GM18526 (cell line): ENCODE data around the gene COL18A1.

Source experiments
- POLR2A ChIP-seq: IDR thresholded peaks from 3 replicates; pipeline ENCODE4 v1.6.1; 2011; ENCODE audit not compliant: insufficient read length; ENCODE audit errors: extremely low read depth

COL18A1 gene

DNA sequence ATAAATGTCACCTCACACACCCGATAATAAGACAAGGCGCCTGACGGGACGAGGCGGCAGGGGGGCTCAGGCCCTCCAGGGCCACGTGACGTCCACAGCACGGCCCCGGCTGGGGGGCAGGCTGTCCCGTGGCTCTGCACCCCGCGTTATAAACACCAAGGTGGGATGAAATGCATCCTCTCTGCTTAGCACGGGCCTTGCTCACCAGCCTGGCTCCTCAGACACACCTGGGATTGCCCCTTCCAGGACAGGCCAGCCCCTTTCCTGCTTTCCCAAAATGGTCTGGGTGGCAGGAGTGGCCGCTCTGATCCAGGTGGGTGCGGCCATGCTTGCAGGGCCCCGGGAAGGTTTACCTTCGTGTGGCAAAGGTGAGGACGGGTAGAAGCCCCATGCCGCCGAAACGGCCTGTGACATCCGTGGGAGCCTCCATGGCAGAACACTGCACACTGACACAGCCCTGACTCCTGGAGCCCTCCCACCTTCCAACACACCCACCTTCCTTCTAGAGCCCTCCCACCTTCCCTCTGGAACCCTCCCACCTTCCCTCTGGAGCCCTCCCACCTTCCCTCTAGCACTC lies 101.4 kb downstream of the COL18A1 start:
- no peak for TF ChIP-seq POLR2A

DNA sequence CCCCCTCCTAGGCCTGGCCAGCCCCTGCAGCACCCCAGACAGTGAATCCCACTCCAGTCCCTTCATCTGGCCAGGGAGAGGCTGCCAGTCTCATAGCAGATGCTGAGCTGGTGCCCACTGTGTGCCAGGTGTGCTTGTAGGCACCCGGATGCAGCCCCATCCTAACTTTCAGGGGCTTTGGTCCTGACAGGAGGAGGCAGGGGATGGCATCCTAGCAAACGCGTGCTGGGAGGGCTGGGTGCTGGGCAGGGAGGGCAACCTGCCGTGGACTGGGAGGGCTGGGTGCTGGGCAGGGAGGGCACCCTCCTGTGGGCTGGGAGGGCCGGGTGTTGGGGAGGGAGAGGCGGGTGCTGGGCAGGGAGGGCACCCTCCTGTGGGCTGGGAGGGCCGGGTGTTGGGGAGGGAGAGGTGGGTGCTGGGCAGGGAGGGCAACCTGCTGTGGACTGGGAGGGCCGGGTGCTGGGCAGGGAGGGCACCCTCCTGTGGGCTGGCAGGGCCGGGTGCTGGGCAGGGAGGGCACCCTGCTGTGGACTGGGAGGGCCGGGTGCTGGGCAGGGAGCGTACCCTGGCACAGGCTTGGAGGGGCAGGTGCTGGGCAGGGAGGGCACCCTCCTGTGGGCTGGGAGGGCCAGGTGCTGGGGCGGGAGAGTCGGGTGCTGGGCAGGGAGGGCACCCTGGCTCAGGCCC lies 102.0 kb downstream of the COL18A1 start:
- TF ChIP-seq POLR2A, result no peak

DNA sequence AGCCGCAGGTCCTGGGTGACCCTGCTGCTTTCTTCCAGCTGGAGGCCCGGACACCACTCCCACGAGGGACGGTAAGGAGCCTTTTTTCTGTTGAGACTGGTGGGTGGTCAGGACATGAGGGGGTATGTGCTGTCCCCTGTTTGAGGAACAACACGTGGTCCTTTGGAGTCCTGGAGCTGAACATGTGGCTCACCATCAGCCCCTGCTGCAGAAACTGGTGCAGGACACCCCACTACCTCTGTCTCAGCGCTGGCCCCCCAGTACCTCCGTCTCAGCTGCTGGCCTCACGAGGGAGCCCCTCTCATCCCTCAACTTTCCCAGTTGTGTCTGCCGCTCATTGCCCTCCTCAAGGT lies 102.5 kb downstream of the COL18A1 start:
- no peak for TF ChIP-seq POLR2A

DNA sequence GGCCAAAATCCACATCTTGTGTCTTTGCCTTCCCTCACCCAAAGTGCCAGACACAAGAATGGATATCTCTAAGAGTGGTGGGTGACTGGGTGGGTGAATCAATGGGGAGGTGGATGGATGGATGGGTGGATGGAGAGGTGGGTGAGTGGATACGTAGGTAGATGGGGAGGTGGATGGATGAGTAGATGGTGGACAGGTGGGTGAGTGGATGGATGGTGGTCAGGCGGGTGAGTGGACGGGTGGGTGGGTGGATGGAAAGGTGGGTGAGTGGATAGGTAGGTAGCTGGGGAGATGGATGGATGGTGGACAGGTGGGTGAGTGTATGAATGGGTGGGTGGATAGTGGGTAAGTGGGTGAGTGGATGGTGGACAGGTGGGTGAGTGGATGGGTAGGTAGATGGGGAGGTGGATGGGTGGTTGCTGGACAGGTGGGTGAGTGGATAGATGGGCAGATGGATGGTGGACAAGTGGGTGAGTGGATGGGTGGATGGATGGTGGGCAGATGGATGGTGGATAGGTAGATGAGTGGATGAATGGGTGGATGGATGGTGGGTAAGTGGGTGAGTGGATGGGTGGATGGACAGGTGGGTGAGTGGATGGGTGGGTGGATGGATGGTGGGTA lies 103.0 kb downstream of the COL18A1 start:
- no peak for TF ChIP-seq POLR2A

DNA sequence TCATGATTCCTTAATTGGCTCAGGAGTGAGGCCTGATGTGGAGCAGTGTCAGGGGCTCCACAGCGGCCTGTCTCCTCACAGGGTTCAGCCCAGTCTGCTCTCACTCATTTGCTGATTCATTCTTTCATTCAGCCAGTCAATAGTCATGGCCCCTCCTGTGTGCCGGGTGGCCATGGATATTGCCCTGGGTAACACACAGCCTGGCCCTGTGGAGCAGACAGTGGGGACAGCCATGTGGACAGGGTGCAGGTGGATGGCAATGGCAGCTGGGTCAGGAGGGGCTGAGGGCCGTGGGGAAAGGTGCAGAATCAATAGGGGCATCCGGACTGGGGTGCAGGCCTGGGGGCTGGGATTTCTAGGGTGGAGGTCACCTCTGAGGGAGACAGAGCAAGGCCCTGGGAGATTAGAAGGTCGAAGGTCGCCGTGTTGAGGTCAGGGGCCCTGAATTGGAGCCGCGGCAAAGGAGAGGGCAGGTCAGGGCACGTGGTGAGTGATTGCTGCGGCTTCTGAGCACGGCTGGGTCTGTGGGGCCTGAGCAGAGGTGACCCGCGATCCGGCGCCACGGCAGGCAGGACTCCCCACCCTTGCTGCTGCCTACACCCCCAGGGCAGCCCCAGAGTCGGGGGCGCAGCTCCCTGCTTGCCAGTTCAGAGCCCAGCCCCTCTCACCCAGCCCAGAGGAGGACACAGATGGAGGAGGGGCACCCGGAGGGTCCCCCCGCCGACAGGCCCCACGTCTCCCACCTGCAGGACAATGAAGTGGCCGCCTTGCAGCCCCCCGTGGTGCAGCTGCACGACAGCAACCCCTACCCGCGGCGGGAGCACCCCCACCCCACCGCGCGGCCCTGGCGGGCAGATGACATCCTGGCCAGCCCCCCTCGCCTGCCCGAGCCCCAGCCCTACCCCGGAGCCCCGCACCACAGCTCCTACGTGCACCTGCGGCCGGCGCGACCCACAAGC lies 103.9 kb downstream of the COL18A1 start:
- TF ChIP-seq POLR2A, result no peak

DNA sequence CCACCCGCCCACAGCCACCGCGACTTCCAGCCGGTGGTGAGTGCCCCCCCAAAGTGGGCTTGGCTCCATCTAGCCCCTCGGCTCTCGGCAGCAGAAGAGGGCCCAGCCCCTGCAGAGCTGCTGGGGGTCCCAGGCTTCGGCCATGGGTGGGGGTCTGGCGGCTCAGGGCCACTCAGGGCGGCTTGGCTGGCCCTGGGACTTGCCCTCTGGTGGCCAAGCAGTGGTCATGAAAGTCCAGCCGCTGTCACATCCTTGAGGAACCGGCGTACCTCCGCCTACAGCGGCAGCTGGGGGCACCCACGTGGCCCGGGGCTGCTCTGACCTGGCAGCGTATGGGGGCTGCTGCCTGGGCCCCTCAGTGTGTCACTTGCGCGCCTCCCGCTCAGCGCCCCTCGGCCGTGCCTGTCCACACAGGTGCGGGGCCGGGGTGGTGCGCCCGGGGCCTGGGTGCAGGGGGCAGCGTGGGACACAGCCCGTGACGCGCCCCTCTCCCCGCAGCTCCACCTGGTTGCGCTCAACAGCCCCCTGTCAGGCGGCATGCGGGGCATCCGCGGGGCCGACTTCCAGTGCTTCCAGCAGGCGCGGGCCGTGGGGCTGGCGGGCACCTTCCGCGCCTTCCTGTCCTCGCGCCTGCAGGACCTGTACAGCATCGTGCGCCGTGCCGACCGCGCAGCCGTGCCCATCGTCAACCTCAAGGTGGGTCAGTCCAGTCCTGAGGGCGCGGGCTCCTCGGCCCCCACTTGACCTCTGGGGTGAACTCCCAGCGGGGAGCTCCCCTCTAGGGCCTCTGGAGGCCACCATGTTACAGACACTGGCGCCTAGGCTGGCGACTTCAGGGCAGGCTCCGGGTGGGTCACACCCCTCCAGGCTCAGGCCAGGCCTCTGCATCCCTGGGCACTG lies 104.9 kb downstream of the COL18A1 start:
- no peak for TF ChIP-seq POLR2A

DNA sequence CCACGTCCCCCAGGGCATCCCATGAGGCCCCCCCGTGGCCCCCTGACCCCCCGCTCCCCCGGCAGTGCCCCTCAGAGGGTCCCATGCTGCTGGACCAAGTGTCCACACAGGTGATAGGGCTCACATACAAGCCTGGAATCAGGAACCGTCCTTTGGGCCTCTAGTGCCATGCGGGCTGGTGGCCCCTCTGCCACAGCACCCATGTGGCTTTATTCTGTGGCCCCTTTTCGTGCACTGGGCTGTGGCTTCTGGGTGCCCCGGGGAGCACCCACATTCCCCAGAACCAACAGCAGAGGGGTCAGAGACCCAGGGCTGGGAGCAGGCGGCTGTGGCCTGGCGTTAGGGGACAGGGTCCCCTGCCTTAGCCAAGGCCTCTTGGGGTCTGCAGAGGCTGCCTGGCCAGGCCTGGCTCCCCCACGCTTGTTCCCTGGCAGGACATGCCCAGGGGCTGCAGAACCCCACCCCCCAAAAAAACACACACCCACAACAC lies 105.5 kb downstream of the COL18A1 start:
- no peak for TF ChIP-seq POLR2A

DNA sequence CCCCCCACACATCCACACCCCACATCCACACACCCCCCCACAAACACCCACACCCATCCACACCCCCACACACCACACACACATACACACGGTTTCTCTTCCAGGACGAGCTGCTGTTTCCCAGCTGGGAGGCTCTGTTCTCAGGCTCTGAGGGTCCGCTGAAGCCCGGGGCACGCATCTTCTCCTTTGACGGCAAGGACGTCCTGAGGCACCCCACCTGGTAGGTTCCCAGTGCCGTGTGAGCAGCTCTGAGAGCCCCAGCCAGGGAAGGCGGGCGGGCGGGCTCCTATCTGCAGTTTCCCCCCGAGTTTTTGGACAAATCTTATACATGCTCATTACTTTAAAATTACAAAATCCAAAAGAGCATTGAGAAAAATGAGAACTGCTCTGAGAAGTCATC lies 106.0 kb downstream of the COL18A1 start:
- TF ChIP-seq POLR2A, result no peak

DNA sequence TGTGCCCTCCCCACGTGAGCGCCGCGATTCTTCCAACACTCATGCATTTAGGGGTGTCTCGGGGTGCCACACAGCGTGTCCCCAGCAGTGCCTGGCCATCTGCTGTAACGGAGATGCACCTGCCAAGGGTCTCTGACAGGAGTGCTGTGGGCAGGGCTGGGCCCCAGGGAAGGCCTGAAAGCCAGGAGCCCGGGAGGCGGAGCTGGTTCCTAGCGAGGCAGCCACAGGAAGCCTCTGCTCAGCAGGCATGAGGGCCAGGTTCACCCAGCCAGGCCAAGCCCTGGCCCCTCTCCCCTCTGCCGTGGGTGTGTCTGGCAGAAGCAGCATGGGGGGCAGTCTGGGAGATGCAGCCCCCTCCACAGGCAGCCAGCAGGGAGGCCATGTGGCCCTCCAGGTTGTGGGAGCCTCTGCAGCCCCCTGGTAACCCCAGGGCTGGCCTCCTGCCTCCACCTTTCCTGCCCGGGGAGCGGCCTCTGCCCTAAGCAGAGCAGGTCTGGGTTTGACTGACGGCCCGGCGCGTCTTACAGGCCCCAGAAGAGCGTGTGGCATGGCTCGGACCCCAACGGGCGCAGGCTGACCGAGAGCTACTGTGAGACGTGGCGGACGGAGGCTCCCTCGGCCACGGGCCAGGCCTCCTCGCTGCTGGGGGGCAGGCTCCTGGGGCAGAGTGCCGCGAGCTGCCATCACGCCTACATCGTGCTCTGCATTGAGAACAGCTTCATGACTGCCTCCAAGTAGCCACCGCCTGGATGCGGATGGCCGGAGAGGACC lies 106.9 kb downstream of the COL18A1 start:
- TF ChIP-seq POLR2A, result no peak

DNA sequence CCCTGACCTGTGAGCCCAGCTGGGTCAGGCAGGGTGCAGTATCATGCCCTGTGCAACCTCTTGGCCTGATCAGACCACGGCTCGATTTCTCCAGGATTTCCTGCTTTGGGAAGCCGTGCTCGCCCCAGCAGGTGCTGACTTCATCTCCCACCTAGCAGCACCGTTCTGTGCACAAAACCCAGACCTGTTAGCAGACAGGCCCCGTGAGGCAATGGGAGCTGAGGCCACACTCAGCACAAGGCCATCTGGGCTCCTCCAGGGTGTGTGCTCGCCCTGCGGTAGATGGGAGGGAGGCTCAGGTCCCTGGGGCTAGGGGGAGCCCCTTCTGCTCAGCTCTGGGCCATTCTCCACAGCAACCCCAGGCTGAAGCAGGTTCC lies 107.6 kb downstream of the COL18A1 start:
- no peak for TF ChIP-seq POLR2A

DNA sequence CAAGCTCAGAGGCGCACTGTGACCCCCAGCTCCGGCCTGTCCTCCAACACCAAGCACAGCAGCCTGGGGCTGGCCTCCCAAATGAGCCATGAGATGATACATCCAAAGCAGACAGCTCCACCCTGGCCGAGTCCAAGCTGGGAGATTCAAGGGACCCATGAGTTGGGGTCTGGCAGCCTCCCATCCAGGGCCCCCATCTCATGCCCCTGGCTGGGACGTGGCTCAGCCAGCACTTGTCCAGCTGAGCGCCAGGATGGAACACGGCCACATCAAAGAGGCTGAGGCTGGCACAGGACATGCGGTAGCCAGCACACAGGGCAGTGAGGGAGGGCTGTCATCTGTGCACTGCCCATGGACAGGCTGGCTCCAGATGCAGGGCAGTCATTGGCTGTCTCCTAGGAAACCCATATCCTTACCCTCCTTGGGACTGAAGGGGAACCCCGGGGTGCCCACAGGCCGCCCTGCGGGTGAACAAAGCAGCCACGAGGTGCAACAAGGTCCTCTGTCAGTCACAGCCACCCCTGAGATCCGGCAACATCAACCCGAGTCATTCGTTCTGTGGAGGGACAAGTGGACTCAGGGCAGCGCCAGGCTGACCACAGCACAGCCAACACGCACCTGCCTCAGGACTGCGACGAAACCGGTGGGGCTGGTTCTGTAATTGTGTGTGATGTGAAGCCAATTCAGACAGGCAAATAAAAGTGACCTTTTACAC lies 108.2 kb downstream of the COL18A1 start:
- no peak for TF ChIP-seq POLR2A

DNA sequence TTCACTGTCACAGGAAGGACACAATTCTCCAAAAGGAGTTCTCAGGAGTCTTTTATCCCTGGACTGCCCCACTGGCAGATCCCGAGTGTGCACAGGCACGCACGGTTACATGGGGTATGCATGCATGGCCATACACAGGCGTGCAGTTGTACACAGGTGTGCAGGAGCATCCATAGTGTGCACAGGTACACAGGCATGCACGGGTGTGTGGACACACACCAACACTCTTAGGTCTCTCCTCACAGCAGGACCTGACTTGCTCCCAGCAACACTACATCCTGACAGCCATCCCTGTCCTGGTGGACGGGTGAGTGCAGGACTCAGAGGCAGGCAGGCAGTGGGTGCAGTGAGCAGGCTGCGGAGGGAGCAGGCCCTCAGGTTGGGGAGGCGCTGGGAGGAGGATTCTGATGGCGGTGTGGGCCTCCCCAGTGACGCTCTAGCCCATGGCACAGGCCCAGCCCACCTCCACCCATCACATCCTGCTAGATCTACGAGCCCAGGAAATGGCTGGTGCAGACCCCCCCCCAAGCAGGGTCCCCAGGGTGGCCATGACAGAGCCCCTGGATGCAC lies 108.9 kb downstream of the COL18A1 start:
- no peak for TF ChIP-seq POLR2A

DNA sequence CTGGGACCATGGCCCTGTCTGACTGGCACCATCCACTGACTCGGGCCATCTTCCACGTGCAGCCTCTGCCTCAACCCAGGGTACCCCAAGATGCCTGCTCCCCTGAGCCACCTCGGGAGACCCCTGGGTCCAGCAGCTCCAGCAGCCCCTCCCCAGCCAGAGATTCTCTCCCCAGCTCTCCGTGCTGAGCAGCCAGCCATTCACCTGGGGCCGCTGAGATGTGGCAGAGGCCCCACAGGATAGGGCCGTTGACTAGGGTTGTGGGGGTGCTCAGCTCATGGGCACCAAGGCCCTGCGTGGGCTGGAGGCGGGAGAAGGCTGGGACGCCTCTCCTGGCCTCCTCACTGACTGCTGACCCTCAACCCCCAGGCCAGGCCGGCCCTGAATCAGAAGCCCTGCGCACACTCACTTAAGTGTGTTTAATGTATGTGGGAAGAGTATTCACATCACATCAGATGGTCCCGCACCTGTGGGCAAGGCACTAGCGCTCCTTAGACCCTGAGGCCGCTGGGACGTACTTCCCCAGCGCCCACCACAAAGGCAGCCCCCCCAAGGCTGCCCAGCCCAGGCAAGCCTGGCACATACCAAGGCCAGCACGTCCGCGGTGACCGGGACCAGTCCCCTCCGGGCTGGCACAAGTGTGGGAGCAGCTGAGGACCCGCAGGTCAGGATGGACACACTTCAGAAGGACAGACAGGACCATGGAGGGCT lies 109.5 kb downstream of the COL18A1 start:
- no peak for TF ChIP-seq POLR2A
